ENCODE measurements around the gene NFIB.

NFIB gene

GRCh38 chr9:14146201-14146874 is 167.6 kb downstream of the NFIB start:
- no peak overlapping the region for H3K4me3 ChIP-seq (ENCODE audit: low read length)
- no peak overlapping the region for H3K9ac ChIP-seq (ENCODE audit: low read length)
- H3K27ac ChIP-seq (ENCODE audit: low read depth, low read length) = no peak overlapping the region
- peaks cover 11% of the 10 kb centered on the region for H3K4me1 ChIP-seq (ENCODE audit: control insufficient read depth, insufficient read depth, low read length)
- no peaks in the 10 kb centered on the region for H3K27me3 ChIP-seq (ENCODE audit: control insufficient read depth, insufficient read depth, low read length)
- no peaks in the 10 kb centered on the region for H3K36me3 ChIP-seq (ENCODE audit: control insufficient read depth, insufficient read depth, low read length)

- Histone ChIP-seq H3K36me3 (ENCODE audit: control insufficient read depth, insufficient read depth, low read length) (no peaks in the 10 kb centered on the region), H3K9ac (ENCODE audit: low read length) (no peak overlapping the region), H3K27ac (ENCODE audit: low read depth, low read length) (no peak overlapping the region), H3K4me3 (ENCODE audit: low read length) (peak overlapping the region; percentile 19), H3K4me1 (ENCODE audit: control insufficient read depth, insufficient read depth, low read length) (peaks cover 11% of the 10 kb centered on the region), H3K27me3 (ENCODE audit: control insufficient read depth, insufficient read depth, low read length) (no peaks in the 10 kb centered on the region)
Observed at GRCh38 chr9:14144215-14144614, 169.7 kb downstream of the NFIB start.

GRCh38 chr9:14141699-14142098 is 172.2 kb downstream of the NFIB start:
- H3K36me3 ChIP-seq (ENCODE audit: control insufficient read depth, insufficient read depth, low read length) = no peaks in the 10 kb centered on the region
- peaks cover 11% of the 10 kb centered on the region for H3K4me1 ChIP-seq (ENCODE audit: control insufficient read depth, insufficient read depth, low read length)
- H3K4me3 ChIP-seq (ENCODE audit: low read length) = no peak overlapping the region
- H3K27ac ChIP-seq (ENCODE audit: low read depth, low read length) = no peak overlapping the region
- no peak overlapping the region for H3K9ac ChIP-seq (ENCODE audit: low read length)
- no peaks in the 10 kb centered on the region for H3K27me3 ChIP-seq (ENCODE audit: control insufficient read depth, insufficient read depth, low read length)

- no peaks in the 10 kb centered on the region for H3K36me3 ChIP-seq (ENCODE audit: control insufficient read depth, insufficient read depth, low read length)
- H3K27me3 ChIP-seq (ENCODE audit: control insufficient read depth, insufficient read depth, low read length) = no peaks in the 10 kb centered on the region
- peaks cover 11% of the 10 kb centered on the region for H3K4me1 ChIP-seq (ENCODE audit: control insufficient read depth, insufficient read depth, low read length)
- no peak overlapping the region for H3K27ac ChIP-seq (ENCODE audit: low read depth, low read length)
- H3K9ac ChIP-seq (ENCODE audit: low read length) = no peak overlapping the region
- no peak overlapping the region for H3K4me3 ChIP-seq (ENCODE audit: low read length)
Observed at GRCh38 chr9:14140096-14140697, 173.7 kb downstream of the NFIB start.

DNA sequence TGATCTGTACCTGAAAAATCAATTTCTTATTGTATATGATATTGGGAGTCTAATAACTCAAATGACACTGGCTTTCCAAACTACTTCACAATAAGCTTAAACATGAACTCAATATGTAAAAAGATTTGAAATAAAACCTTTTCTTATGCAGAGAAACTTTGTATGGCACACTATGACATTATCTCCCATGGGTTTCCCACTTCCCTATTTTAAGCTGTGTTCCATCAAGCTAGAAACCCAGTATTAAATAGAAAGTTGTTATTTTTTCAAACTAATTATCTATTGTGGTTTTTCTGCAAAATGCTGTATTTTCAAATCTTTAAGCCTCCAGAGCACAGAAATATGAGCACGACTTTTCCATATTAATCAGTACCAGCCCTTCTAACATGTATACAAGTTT is 174.7 kb downstream of the NFIB start:
- Histone ChIP-seq H3K4me1 (ENCODE audit: control insufficient read depth, insufficient read depth, low read length) (peaks cover 4% of the 10 kb centered on the region), H3K27ac (ENCODE audit: low read depth, low read length) (no peak overlapping the region), H3K36me3 (ENCODE audit: control insufficient read depth, insufficient read depth, low read length) (no peaks in the 10 kb centered on the region), H3K4me3 (ENCODE audit: low read length) (no peak overlapping the region), H3K9ac (ENCODE audit: low read length) (no peak overlapping the region), H3K27me3 (ENCODE audit: control insufficient read depth, insufficient read depth, low read length) (no peaks in the 10 kb centered on the region)

- H3K4me1 ChIP-seq (ENCODE audit: control insufficient read depth, insufficient read depth, low read length) = peaks cover 4% of the 10 kb centered on the region
- no peaks in the 10 kb centered on the region for H3K27me3 ChIP-seq (ENCODE audit: control insufficient read depth, insufficient read depth, low read length)
- no peak overlapping the region for H3K9ac ChIP-seq (ENCODE audit: low read length)
- no peaks in the 10 kb centered on the region for H3K36me3 ChIP-seq (ENCODE audit: control insufficient read depth, insufficient read depth, low read length)
- H3K27ac ChIP-seq (ENCODE audit: low read depth, low read length) = no peak overlapping the region
- no peak overlapping the region for H3K4me3 ChIP-seq (ENCODE audit: low read length)
Observed at GRCh38 chr9:14136646-14137370, 177.1 kb downstream of the NFIB start.

DNA sequence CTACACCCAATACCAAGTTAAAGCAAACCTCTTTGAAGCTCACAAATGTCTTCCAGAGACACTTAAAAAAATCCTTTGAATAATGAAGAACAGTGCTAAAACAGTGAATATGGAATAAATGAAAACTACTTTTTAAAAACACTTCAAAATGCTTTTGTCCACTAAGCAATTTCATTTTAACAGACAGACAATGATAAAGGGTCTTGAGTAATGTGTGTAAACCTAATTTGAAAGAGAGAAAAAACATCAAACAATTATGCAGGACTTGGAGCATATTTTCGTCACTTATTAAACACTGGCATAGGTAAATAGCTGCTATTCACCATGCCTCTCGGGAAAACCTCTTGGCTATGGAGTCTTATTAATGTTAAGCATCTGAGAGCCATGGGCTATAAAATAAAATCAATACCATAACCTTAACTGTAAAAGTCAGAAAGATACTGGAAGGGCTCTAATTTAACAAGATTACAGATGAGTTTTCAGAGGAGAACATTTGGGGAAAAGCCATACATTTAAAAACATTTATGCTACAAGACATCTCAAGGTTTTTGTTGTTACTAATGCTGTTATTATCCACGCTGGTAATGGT is 177.8 kb downstream of the NFIB start:
- Histone ChIP-seq H3K4me1 (ENCODE audit: control insufficient read depth, insufficient read depth, low read length) (peaks cover 4% of the 10 kb centered on the region), H3K27ac (ENCODE audit: low read depth, low read length) (no peak overlapping the region), H3K9ac (ENCODE audit: low read length) (no peak overlapping the region), H3K27me3 (ENCODE audit: control insufficient read depth, insufficient read depth, low read length) (no peaks in the 10 kb centered on the region), H3K36me3 (ENCODE audit: control insufficient read depth, insufficient read depth, low read length) (no peaks in the 10 kb centered on the region), H3K4me3 (ENCODE audit: low read length) (no peak overlapping the region)

GRCh38 chr9:14135421-14135820 is 178.5 kb downstream of the NFIB start:
- Histone ChIP-seq H3K36me3 (ENCODE audit: control insufficient read depth, insufficient read depth, low read length) (no peaks in the 10 kb centered on the region), H3K4me3 (ENCODE audit: low read length) (no peak overlapping the region), H3K4me1 (ENCODE audit: control insufficient read depth, insufficient read depth, low read length) (peaks cover 8% of the 10 kb centered on the region), H3K27me3 (ENCODE audit: control insufficient read depth, insufficient read depth, low read length) (no peaks in the 10 kb centered on the region), H3K27ac (ENCODE audit: low read depth, low read length) (no peak overlapping the region), H3K9ac (ENCODE audit: low read length) (no peak overlapping the region)

- peaks cover 13% of the 10 kb centered on the region for H3K4me1 ChIP-seq (ENCODE audit: control insufficient read depth, insufficient read depth, low read length)
- no peak overlapping the region for H3K9ac ChIP-seq (ENCODE audit: low read length)
- H3K36me3 ChIP-seq (ENCODE audit: control insufficient read depth, insufficient read depth, low read length) = no peaks in the 10 kb centered on the region
- peak overlapping the region; percentile 16 for H3K27ac ChIP-seq (ENCODE audit: low read depth, low read length)
- H3K27me3 ChIP-seq (ENCODE audit: control insufficient read depth, insufficient read depth, low read length) = no peaks in the 10 kb centered on the region
- no peak overlapping the region for H3K4me3 ChIP-seq (ENCODE audit: low read length)
Observed at GRCh38 chr9:14133394-14133793, 180.5 kb downstream of the NFIB start.

DNA sequence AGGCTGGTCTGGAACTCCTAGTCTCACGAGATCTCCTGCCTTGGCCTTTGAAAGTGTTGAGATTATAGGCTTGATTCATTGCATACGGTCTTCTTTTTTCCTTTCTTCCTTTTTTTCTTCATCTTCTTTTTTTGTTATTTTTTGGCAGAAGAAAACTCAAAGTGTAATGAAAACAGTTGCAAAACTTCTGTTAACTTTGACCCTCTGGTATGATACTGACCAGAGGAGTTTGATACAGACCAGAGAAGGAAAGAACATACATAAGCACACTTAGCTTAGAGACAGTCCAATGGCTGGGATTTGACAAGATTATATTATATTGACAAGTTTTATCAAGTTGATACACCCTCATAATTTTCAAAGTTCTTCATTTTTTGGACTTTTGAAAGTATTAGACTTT is 181.2 kb downstream of the NFIB start:
- Histone ChIP-seq H3K27ac (ENCODE audit: low read depth, low read length) (no peak overlapping the region), H3K4me1 (ENCODE audit: control insufficient read depth, insufficient read depth, low read length) (peaks cover 13% of the 10 kb centered on the region), H3K27me3 (ENCODE audit: control insufficient read depth, insufficient read depth, low read length) (no peaks in the 10 kb centered on the region), H3K9ac (ENCODE audit: low read length) (no peak overlapping the region), H3K36me3 (ENCODE audit: control insufficient read depth, insufficient read depth, low read length) (no peaks in the 10 kb centered on the region), H3K4me3 (ENCODE audit: low read length) (no peak overlapping the region)

GRCh38 chr9:14131356-14132088 is 182.4 kb downstream of the NFIB start:
- Histone ChIP-seq H3K27ac (ENCODE audit: low read depth, low read length) (no peak overlapping the region), H3K4me3 (ENCODE audit: low read length) (no peak overlapping the region), H3K9ac (ENCODE audit: low read length) (no peak overlapping the region), H3K27me3 (ENCODE audit: control insufficient read depth, insufficient read depth, low read length) (no peaks in the 10 kb centered on the region), H3K36me3 (ENCODE audit: control insufficient read depth, insufficient read depth, low read length) (no peaks in the 10 kb centered on the region), H3K4me1 (ENCODE audit: control insufficient read depth, insufficient read depth, low read length) (peaks cover 13% of the 10 kb centered on the region)

- peaks cover 9% of the 10 kb centered on the region for H3K4me1 ChIP-seq (ENCODE audit: control insufficient read depth, insufficient read depth, low read length)
- no peak overlapping the region for H3K4me3 ChIP-seq (ENCODE audit: low read length)
- no peak overlapping the region for H3K9ac ChIP-seq (ENCODE audit: low read length)
- H3K27me3 ChIP-seq (ENCODE audit: control insufficient read depth, insufficient read depth, low read length) = no peaks in the 10 kb centered on the region
- H3K27ac ChIP-seq (ENCODE audit: low read depth, low read length) = no peak overlapping the region
- H3K36me3 ChIP-seq (ENCODE audit: control insufficient read depth, insufficient read depth, low read length) = no peaks in the 10 kb centered on the region
Observed at GRCh38 chr9:14127656-14128055, 186.3 kb downstream of the NFIB start.
